MM.1S (cell line): ENCODE measurements around the gene WDR36.

Experiments
- DNase-seq: peaks from one replicate; pipeline ENCODE4 v3.0.0-alpha.2; 2015
- H2AFZ ChIP-seq: fragments of 300-600 bp; sonication (generic); 2 replicates; pipeline ENCODE4 v1.6.0; 2016; ENCODE audit warnings: antibody characterized with exemption, low read length
- H3F3A ChIP-seq: fragments of 300-600 bp; sonication (generic); 2 replicates; pipeline ENCODE4 v1.6.1; 2016; ENCODE audit warnings: mild to moderate bottlenecking, antibody characterized with exemption, low read length, moderate library complexity, mixed read lengths; ENCODE audit not compliant: insufficient read depth
- H3K27ac ChIP-seq: fragments of 300-600 bp; sonication (generic); 2 replicates; pipeline ENCODE4 v1.5.1; 2016; ENCODE audit warnings: mild to moderate bottlenecking, low read length
- H3K27me3 ChIP-seq: fragments of 300-600 bp; sonication (generic); replicated peaks from 2 replicates; pipeline ENCODE4 v1.6.0; 2016; ENCODE audit warnings: low read length; ENCODE audit not compliant: insufficient read depth
- H3K36me3 ChIP-seq: fragments of 300-600 bp; sonication (generic); replicated peaks from 2 replicates; pipeline ENCODE4 v1.6.1; 2016; ENCODE audit warnings: mild to moderate bottlenecking, low read length, mixed read lengths; ENCODE audit not compliant: insufficient read depth
- H3K4me1 ChIP-seq: fragments of 300-600 bp; sonication (generic); 2 replicates; pipeline ENCODE4 v1.6.1; 2016; ENCODE audit warnings: low read length, mixed read lengths
- H3K4me2 ChIP-seq: fragments of 300-600 bp; sonication (generic); 2 replicates; pipeline ENCODE4 v1.6.0; 2016; ENCODE audit warnings: low read depth, low read length
- H3K4me3 ChIP-seq: fragments of 300-600 bp; sonication (generic); 2 replicates; pipeline ENCODE4 v1.5.1; 2016; ENCODE audit warnings: low read length, mixed read lengths
- H3K79me2 ChIP-seq: fragments of 300-600 bp; sonication (generic); 2 replicates; pipeline ENCODE4 v1.6.1; 2016; ENCODE audit warnings: mixed run types, low read length, mixed read lengths
- H3K9ac ChIP-seq: fragments of 300-600 bp; sonication (generic); 2 replicates; pipeline ENCODE4 v1.6.1; 2016; ENCODE audit warnings: low read length, mixed read lengths
- H3K9me2 ChIP-seq: fragments of 300-600 bp; sonication (generic); replicated peaks from 2 replicates; pipeline ENCODE4 v1.6.1; 2016; ENCODE audit warnings: mild to moderate bottlenecking, low read length, mixed read lengths; ENCODE audit not compliant: insufficient read depth
- H3K9me3 ChIP-seq: fragments of 300-600 bp; sonication (generic); replicated peaks from 2 replicates; pipeline ENCODE4 v1.6.1; 2016; ENCODE audit warnings: mild to moderate bottlenecking, low read length, mixed read lengths; ENCODE audit not compliant: insufficient read depth
- H4K20me1 ChIP-seq: fragments of 300-600 bp; sonication (generic); 2 replicates; pipeline ENCODE4 v1.6.1; 2016; ENCODE audit warnings: mild to moderate bottlenecking, low read length, moderate library complexity, mixed read lengths; ENCODE audit not compliant: insufficient read depth
- EZH2 ChIP-seq: fragments of 300-600 bp; sonication (generic); optimal IDR thresholded peaks from 2 replicates; pipeline ENCODE3; 2017; ENCODE audit warnings: low read depth, mild to moderate bottlenecking, antibody characterized with exemption, low read length, mixed read lengths
- EZH2phosphoT487 ChIP-seq: fragments of 300-600 bp; sonication (generic); IDR thresholded peaks from 2 replicates; pipeline ENCODE4 v1.6.1; 2018; ENCODE audit warnings: antibody characterized with exemption, low read length
- TF ChIP-seq, protein P1 (sequence below): fragments of 300-600 bp; sonication (generic); IDR thresholded peaks from 2 replicates; pipeline ENCODE4 v1.5.1; 2016; ENCODE audit warnings: antibody characterized with exemption, low read length, mixed read lengths

The WDR36 gene

DNA sequence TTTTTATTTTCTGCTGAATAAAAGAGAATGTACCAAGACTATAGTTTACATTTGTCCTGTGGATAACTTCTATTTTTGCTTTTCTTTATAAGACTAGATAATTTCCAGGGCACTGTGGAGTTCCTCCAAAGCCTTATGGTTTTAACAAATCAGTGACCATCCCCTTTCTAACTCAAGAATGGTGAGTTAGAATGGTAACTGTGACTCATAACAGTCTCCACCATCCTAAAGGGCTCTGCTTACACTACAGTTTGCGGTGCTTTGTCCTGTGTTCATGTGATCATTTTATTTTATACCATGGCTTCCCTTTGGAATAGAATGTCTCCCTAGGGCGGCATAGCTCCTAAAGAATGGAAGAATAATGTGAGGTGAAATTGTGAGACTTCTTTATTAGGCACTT lies 30.2 kb downstream of the WDR36 start:
- Histone ChIP-seq H3K27ac (no peak overlapping the region), H3F3A (no peaks in the 10 kb centered on the region), H3K4me3 (no peak overlapping the region), H3K79me2 (no peaks in the 10 kb centered on the region), H3K4me1 (no peaks in the 10 kb centered on the region), H2AFZ (no peak overlapping the region), H4K20me1 (no peaks in the 10 kb centered on the region), H3K9me3 (no peaks in the 10 kb centered on the region), H3K9me2 (no peaks in the 10 kb centered on the region), H3K27me3 (no peaks in the 10 kb centered on the region), H3K36me3 (peaks cover 23% of the 10 kb centered on the region; the same call in 1 of the 2 replicates), H3K9ac (no peak overlapping the region), H3K4me2 (no peak overlapping the region)
- no peak for DNase-seq
- TF ChIP-seq EZH2phosphoT487 (no peak), EZH2 (no peak)
- TF ChIP-seq, protein P1, sequence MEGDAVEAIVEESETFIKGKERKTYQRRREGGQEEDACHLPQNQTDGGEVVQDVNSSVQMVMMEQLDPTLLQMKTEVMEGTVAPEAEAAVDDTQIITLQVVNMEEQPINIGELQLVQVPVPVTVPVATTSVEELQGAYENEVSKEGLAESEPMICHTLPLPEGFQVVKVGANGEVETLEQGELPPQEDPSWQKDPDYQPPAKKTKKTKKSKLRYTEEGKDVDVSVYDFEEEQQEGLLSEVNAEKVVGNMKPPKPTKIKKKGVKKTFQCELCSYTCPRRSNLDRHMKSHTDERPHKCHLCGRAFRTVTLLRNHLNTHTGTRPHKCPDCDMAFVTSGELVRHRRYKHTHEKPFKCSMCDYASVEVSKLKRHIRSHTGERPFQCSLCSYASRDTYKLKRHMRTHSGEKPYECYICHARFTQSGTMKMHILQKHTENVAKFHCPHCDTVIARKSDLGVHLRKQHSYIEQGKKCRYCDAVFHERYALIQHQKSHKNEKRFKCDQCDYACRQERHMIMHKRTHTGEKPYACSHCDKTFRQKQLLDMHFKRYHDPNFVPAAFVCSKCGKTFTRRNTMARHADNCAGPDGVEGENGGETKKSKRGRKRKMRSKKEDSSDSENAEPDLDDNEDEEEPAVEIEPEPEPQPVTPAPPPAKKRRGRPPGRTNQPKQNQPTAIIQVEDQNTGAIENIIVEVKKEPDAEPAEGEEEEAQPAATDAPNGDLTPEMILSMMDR = no peak

DNA sequence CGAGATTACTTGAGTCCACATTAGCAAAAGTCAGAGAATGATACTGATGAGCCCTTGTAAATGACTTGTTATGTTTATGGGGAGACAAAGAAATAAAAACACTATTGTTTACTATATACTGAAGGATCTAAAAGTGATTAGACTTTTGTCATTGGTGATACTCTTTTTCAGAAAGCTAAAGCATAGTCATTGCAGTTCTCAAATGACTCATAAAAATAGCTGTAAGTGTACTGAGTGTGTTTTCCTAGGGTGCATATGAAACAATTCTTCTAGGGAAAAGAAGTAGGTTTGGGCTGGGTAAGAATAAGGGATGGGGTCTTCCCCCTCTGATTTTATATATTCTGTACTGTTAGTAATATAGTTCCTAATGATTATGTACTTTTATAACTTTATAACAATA lies 32.6 kb downstream of the WDR36 start:
- H4K20me1 ChIP-seq = no peaks in the 10 kb centered on the region
- no peaks in the 10 kb centered on the region for H3K9me2 ChIP-seq
- H3K36me3 ChIP-seq = peaks cover 18% of the 10 kb centered on the region; the same call in 1 of the 2 replicates
- DNase-seq = no peak
- H3K9me3 ChIP-seq = no peaks in the 10 kb centered on the region
- H3K27ac ChIP-seq = no peak overlapping the region
- TF ChIP-seq EZH2 = no peak
- no peak for TF ChIP-seq EZH2phosphoT487
- H3K4me3 ChIP-seq = no peak overlapping the region
- H3K4me1 ChIP-seq = no peaks in the 10 kb centered on the region
- H3K9ac ChIP-seq = no peak overlapping the region
- no peak overlapping the region for H3K4me2 ChIP-seq
- H3K79me2 ChIP-seq = no peaks in the 10 kb centered on the region
- no peak overlapping the region for H2AFZ ChIP-seq
- no peaks in the 10 kb centered on the region for H3K27me3 ChIP-seq
- H3F3A ChIP-seq = no peaks in the 10 kb centered on the region

DNA sequence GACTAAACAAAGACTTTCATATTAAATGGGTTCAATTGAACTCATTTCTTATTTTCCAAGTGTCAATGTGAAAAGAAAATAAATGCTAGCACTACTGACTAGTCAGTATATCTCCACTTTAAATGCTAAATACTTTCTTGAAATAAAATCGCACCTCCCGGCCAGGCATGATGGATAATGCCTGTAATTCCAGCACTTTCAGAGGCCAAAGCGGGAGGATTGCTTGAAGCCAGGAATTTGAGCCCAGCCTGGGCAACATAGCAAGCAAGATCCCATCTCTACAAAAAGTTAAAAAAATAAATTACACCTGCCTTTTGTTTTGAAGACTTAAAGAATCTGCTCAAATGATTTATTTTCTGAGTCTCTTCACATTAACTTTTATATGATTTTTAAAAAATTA lies 34.7 kb downstream of the WDR36 start:
- Histone ChIP-seq H3F3A (no peaks in the 10 kb centered on the region), H3K36me3 (peaks cover 10% of the 10 kb centered on the region; the same call in 1 of the 2 replicates), H3K79me2 (no peaks in the 10 kb centered on the region), H3K9ac (no peak overlapping the region), H3K4me2 (no peak overlapping the region), H3K4me1 (no peaks in the 10 kb centered on the region), H4K20me1 (no peaks in the 10 kb centered on the region), H3K27me3 (no peaks in the 10 kb centered on the region), H3K9me3 (no peaks in the 10 kb centered on the region), H3K9me2 (no peaks in the 10 kb centered on the region), H3K27ac (no peak overlapping the region), H2AFZ (no peak overlapping the region), H3K4me3 (no peak overlapping the region)
- no peak for DNase-seq
- TF ChIP-seq EZH2phosphoT487 (no peak), EZH2 (no peak)
- TF ChIP-seq, protein P1 = no peak

DNA sequence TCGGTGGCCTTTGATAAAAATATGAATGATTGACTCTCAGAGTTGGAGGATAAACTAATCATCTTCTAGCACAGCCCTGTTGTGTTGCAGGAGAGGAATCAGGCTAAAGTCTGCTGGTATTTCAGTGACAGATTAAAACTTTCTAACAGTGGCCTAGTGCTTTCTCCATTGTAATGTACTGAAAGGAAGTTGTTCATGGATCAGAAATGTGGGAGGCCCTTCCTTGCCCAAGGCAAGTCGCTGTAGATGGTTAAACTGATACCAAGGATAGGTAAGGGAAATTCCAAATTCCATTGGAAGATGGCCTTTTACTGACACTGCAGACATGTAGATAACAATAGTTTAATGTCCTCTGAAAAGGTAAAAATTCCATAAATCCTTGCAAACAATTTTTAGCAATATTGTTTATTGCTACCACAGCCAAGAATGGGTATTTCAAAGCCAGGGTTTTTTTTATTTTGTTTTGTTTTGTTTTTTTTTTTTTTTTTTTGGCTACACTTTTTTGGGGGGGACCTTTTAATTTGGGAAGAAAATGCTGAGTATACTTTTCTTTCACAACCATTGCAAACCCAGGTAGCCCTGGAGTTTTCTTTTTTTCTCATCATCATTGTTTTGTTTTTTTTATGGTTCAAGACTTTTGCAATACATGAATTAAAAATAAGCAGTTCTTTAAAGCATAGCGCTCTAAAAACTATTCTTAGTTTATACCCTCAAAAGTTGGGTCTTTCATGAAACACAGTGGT lies 35.5 kb downstream of the WDR36 start:
- H3K79me2 ChIP-seq = no peaks in the 10 kb centered on the region
- H3K4me3 ChIP-seq = no peak overlapping the region
- H3K4me1 ChIP-seq = no peaks in the 10 kb centered on the region
- H3K9ac ChIP-seq = no peak overlapping the region
- no peaks in the 10 kb centered on the region for H3K9me2 ChIP-seq
- no peak overlapping the region for H3K27ac ChIP-seq
- H3F3A ChIP-seq = no peaks in the 10 kb centered on the region
- DNase-seq = no peak
- no peaks in the 10 kb centered on the region for H3K27me3 ChIP-seq
- H4K20me1 ChIP-seq = no peaks in the 10 kb centered on the region
- H3K4me2 ChIP-seq = no peak overlapping the region
- H3K9me3 ChIP-seq = no peaks in the 10 kb centered on the region
- no peak overlapping the region for H2AFZ ChIP-seq
- no peak for TF ChIP-seq EZH2
- TF ChIP-seq EZH2phosphoT487 = no peak
- TF ChIP-seq, protein P1 = no peak
- peaks cover 6% of the 10 kb centered on the region; the same call in 1 of the 2 replicates for H3K36me3 ChIP-seq
